Upper lobe of right lung (tissue), 1 donor: ENCODE results near the gene CAPNS1. TPM values are rescaled to one million over a fixed set of nuclear protein-coding genes. Genes with fewer than 3 reads are reported as not detected.

Source experiments
- ATAC-seq: fragments of 200-7000 bp; cut with Tn5 transposase; one replicate; pipeline ENCODE4 v1.9.1; 2020; ENCODE audit warnings: mild to moderate bottlenecking, moderate library complexity
- DNase-seq: peaks from one replicate; pipeline ENCODE4 v3.0.0-alpha.2; 2020
- H3K27ac ChIP-seq: fragments of 200-600 bp; one replicate; pipeline ENCODE4 v1.8.0; 2022
- H3K27me3 ChIP-seq: fragments of 200-600 bp; one replicate; pipeline ENCODE4 v1.8.0; 2022; ENCODE audit warnings: mild to moderate bottlenecking
- H3K36me3 ChIP-seq: fragments of 200-600 bp; one replicate; pipeline ENCODE4 v1.8.0; 2022
- H3K4me1 ChIP-seq: fragments of 200-600 bp; one replicate; pipeline ENCODE4 v1.8.0; 2022
- H3K4me3 ChIP-seq: fragments of 200-600 bp; one replicate; pipeline ENCODE4 v1.8.0; 2022; ENCODE audit warnings: mild to moderate bottlenecking
- H3K9me3 ChIP-seq: fragments of 200-600 bp; one replicate; pipeline ENCODE4 v1.8.0; 2022
- CTCF ChIP-seq: fragments of 200-600 bp; IDR thresholded peaks from one replicate; pipeline ENCODE4 v1.8.0; 2022; ENCODE audit warnings: antibody characterized with exemption
- intact Hi-C: fragments of 100-400 bp; cut with DNase I; formaldehyde crosslinking; loops from one replicate; pipeline ENCODE4 v1.11.0; 2022
- total RNA-seq: library from RNA; stranded (reverse); fragmentation: NEBNext Ultra II Directional; extraction: Animal tissue kit (Norgen Biotek cat#: 25700); gene quantifications from one replicate; pipeline ENCODE4 v1.2.1, GENCODE V29; 2021
- donor health status: DM: no; HTN: yes; CAD: no; lungs with severe emphysema.

CAPNS1 gene
- total RNA-seq, 1 donor from 2014 or later = 582 TPM

DNA sequence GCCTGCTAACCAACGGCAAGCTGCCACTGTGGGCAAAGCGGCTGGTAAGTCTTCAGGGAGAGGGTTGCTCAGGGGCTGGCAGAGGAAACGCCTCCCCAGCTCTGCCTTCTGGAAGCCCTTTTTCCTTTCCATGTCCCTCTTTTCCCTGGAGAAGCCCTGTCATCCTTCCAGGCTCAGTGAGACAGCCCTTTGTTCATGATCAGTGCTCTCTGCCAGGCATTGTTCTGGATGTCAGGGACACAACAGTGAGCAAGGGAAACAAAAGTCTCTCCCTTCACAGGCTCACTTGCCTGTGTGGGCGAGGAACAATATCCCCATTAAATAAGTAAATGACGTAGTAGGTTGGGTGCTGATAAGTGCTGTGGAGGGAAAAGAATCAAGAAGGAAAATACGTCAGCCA lies 42.8 kb upstream of the CAPNS1 start:
- H3K36me3 ChIP-seq = no peaks in the 10 kb centered on the region
- no peaks in the 10 kb centered on the region for H3K9me3 ChIP-seq
- DNase-seq (no peak), ATAC-seq (no peak)
- TF ChIP-seq CTCF = no peak
- H3K4me1 ChIP-seq = no peaks in the 10 kb centered on the region
- H3K4me3 ChIP-seq = no peak overlapping the region
- H3K27me3 ChIP-seq = no peaks in the 10 kb centered on the region
- intact Hi-C loops = no loop called here
- no peak overlapping the region for H3K27ac ChIP-seq

DNA sequence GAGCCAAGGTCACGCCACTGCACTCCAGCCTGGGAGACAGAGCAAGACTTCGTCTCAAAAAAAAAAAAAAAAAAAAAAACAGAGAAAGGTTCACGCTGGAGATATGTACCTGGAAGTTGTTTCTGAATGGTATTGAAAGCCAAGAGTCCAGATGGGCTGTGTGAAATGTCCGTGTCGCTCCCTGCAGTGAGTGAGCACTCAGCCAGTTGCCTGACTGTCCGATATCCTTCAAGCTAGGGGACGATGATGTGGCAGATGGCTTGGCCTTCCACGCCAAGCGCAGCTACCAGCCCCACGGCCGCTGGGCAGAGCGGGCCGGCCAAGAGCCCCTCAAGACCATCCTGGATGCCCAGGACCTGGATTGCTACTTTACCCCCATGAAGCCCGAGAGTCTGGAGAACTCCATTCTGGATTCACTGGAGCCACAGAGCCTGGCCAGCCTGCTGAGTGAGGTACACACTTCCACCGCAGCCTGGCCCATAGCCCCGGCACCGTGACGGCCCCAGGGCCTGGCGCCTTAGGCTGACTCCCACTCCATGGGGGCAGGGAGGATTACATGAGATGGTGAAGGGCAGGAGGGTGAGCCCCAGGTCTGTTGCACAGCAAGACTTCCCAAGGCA lies 40.6 kb upstream of the CAPNS1 start:
- no peak for DNase-seq
- Histone ChIP-seq H3K27me3 (no peaks in the 10 kb centered on the region), H3K27ac (no peak overlapping the region), H3K9me3 (no peaks in the 10 kb centered on the region), H3K4me3 (no peak overlapping the region), H3K4me1 (no peaks in the 10 kb centered on the region), H3K36me3 (no peaks in the 10 kb centered on the region)
- ATAC-seq = no peak
- intact Hi-C loops = no loop called here
- no peak for TF ChIP-seq CTCF

DNA sequence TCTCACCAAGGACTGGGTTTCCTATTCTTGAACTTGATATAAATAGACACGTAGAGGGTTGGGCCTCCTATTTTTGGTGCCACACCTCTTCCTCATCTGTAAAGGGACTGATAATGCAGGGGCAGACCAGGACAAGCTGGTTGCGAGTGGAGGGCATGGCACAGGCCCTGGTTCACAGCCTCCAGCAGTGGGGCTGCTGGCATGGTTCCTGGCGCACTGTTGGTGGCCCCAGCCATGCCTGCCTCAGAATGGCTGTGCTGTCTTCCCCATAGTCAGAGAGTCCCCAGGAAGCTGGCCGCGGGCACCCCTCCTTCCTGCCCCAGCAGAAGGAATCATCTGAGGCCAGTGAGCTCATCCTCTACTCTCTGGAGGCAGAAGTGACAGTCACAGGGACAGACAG lies 39.4 kb upstream of the CAPNS1 start:
- Histone ChIP-seq H3K27me3 (no peaks in the 10 kb centered on the region), H3K4me1 (no peaks in the 10 kb centered on the region), H3K27ac (no peak overlapping the region), H3K4me3 (no peak overlapping the region), H3K9me3 (no peaks in the 10 kb centered on the region), H3K36me3 (no peaks in the 10 kb centered on the region)
- DNase-seq (no peak), ATAC-seq (no peak)
- no peak for TF ChIP-seq CTCF
- intact Hi-C loops = no loop called here

DNA sequence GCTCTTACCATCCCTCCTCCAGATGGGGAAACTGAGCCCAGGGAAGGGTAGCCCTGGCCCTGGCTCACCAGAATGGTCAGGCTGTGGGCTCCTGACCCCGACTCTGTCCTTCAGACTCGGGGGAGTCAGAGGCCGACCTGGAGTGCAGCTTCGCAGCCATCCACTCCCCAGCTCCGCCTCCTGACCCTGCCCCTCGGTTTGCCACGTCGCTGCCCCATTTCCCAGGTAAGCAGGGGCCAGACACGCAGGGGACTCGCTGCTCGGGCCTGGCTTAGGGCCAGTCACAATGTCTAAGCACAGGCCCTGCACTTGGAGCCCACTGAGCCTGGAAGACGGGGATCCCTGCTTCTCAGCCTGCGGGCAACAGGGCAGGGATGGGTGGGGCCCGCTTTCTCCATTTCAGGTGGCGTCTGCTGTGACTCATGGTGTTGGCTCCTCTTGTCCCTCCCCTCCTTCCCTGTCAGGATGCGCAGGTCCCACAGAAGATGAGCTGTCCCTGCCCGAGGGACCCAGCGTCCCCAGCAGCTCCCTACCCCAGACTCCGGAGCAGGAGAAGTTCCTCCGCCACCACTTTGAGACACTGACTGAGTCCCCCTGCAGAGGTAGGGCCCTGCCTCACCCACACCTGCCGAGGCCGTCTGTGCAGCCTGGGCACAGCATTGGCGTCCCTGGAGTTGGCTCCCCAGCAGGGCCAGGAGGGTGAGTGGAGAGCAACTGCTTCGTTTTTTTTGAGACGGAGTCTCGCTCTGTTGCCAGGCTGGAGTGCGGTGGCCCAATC lies 38.1 kb upstream of the CAPNS1 start:
- Histone ChIP-seq H3K4me1 (no peaks in the 10 kb centered on the region), H3K27me3 (no peaks in the 10 kb centered on the region), H3K9me3 (no peaks in the 10 kb centered on the region), H3K27ac (no peak overlapping the region), H3K36me3 (no peaks in the 10 kb centered on the region), H3K4me3 (no peak overlapping the region)
- ATAC-seq (no peak), DNase-seq (no peak)
- intact Hi-C loops = no loop called here
- TF ChIP-seq CTCF = no peak

GRCh38 chr19:36103040-36103626 lies 36.7 kb upstream of the CAPNS1 start:
- DNase-seq = no peak

More at GRCh38 chr19:36103040-36103626, 36.7 kb upstream of the CAPNS1 start:
- no peak for TF ChIP-seq CTCF
- intact Hi-C loops = no loop called here
- Histone ChIP-seq H3K9me3 (no peaks in the 10 kb centered on the region), H3K4me3 (no peak overlapping the region), H3K36me3 (no peaks in the 10 kb centered on the region), H3K27me3 (no peaks in the 10 kb centered on the region), H3K27ac (no peak overlapping the region), H3K4me1 (no peaks in the 10 kb centered on the region)
- ATAC-seq = no peak
